ENCODE results near the gene DRAM2.
"Not testable (repeated sequence)": the region's sequence is repeated elsewhere in the genome, so short reads cannot be mapped to it uniquely, and the experiment has no call there.

DRAM2 gene

GRCh38 chr1:111085676-111086075 is 54.2 kb downstream of the DRAM2 start:
- H3K4me1 ChIP-seq (ENCODE audit: control insufficient read depth, low read length) = no peaks in the 10 kb centered on the region
- no peak for TF ChIP-seq CTCF (IDR thresholded peaks at IDR 0.05; ENCODE audit: low read depth, low read length, poor library complexity, severe bottlenecking)
- no peak for TF ChIP-seq EZH2phosphoT487 (IDR thresholded peaks at IDR 0.05; ENCODE audit: borderline replicate concordance, low read length)

DNA sequence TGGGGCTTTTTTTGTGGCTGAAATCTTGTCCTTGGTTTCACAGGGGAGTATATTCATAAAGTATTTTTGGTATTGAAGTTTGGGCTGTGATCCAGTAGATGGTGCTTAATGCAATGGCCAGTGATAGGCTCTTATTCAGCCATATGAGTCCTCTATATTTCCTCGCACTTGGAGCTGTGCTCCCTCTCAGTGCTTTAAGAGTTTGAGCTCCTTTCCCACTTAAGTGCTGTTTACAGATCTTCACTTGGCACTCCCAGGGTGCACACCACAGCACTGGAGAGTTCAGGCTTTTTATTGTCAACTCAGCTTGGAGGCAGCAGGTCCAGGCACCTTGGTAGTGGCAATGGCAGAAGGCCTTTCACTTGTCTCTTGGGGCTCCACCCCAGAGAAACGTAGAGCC is 54.9 kb downstream of the DRAM2 start:
- H3K36me3 ChIP-seq (ENCODE audit: control insufficient read depth, low read length) = no peaks in the 10 kb centered on the region
- no peaks in the 10 kb centered on the region for H3K4me1 ChIP-seq (ENCODE audit: control insufficient read depth, low read length)
- no peaks in the 10 kb centered on the region for H3K79me2 ChIP-seq (ENCODE audit: control insufficient read depth, low read length)
- no peaks in the 10 kb centered on the region for H3F3A ChIP-seq (ENCODE audit: control insufficient read depth, insufficient read depth)
- H3K27ac ChIP-seq (ENCODE audit: low read depth, low read length) = no peak overlapping the region
- TF ChIP-seq EZH2phosphoT487 (IDR thresholded peaks at IDR 0.05; ENCODE audit: borderline replicate concordance, low read length) (no peak), CTCF (IDR thresholded peaks at IDR 0.05; ENCODE audit: low read depth, low read length, poor library complexity, severe bottlenecking) (no peak)
- no peaks in the 10 kb centered on the region for H3K9me2 ChIP-seq (replicated peaks; ENCODE audit: control insufficient read depth, low read length)
- H4K20me1 ChIP-seq (ENCODE audit: control insufficient read depth, insufficient read depth, low read depth, low read length) = no peaks in the 10 kb centered on the region
- no peak overlapping the region for H3K4me2 ChIP-seq (ENCODE audit: low read length)
- no peaks in the 10 kb centered on the region for H3K27me3 ChIP-seq (ENCODE audit: control insufficient read depth, low read length)
- H3K9me3 ChIP-seq (ENCODE audit: control insufficient read depth, insufficient read depth, low read length) = peaks cover 6% of the 10 kb centered on the region; the same call in 1 of the 2 replicates
- H3K4me3 ChIP-seq (ENCODE audit: low read length) = no peak overlapping the region

More at GRCh38 chr1:111085676-111086075, 54.2 kb downstream of the DRAM2 start:
- no peaks in the 10 kb centered on the region for H3K79me2 ChIP-seq (ENCODE audit: control insufficient read depth, low read length)
- no peak overlapping the region for H3K27ac ChIP-seq (ENCODE audit: low read depth, low read length)
- H3K27me3 ChIP-seq (ENCODE audit: control insufficient read depth, low read length) = no peaks in the 10 kb centered on the region
- H3F3A ChIP-seq (ENCODE audit: control insufficient read depth, insufficient read depth) = no peaks in the 10 kb centered on the region
- no peaks in the 10 kb centered on the region for H3K9me2 ChIP-seq (replicated peaks; ENCODE audit: control insufficient read depth, low read length)
- H4K20me1 ChIP-seq (ENCODE audit: control insufficient read depth, insufficient read depth, low read depth, low read length) = no peaks in the 10 kb centered on the region
- H3K9me3 ChIP-seq (ENCODE audit: control insufficient read depth, insufficient read depth, low read length) = peaks cover 7% of the 10 kb centered on the region; the same call in 1 of the 2 replicates
- H3K4me3 ChIP-seq (ENCODE audit: low read length) = no peak overlapping the region
- no peaks in the 10 kb centered on the region for H3K36me3 ChIP-seq (ENCODE audit: control insufficient read depth, low read length)
- no peak overlapping the region for H3K4me2 ChIP-seq (ENCODE audit: low read length)

DNA sequence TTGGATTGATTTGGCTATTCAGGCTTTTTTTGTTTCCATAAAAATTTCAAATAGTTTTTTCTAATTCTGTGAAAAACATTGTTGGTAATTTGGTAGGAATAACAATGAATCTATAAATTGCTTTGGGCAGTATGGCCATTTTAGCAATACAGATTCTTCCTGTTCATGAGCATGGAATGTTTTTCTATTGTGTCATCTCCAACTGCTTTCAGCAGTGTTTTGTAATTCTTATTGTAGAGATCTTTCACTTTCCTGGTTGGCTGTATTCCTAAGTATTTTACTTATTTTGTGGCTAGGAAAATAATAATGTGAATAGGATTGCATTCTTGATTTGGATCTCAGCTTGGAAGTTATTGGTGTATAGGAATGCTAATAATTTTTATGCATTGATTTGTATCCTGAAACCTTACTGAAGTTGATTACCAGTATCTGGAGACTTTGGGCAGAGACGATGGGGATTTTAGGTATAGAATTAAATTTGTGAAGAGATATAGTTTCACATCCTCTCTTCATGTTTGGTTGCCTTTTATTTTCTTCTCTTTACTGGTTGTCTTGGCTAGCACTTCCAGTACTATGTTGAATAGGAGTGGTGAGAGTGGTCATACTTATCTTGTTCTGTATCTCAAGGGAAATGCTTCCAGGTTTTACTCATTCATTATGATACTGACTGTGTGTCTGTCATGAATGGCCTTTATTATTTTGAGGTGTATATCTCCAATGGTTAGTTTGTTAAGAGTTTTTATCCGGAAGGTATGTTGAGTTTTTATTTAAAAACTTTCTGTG is 57.3 kb downstream of the DRAM2 start:
- Histone ChIP-seq H3K79me2 (ENCODE audit: control insufficient read depth, low read length) (no peaks in the 10 kb centered on the region), H3K27me3 (ENCODE audit: control insufficient read depth, low read length) (no peaks in the 10 kb centered on the region), H3K4me1 (ENCODE audit: control insufficient read depth, low read length) (no peaks in the 10 kb centered on the region), H3K4me3 (ENCODE audit: low read length) (no peak overlapping the region), H3F3A (ENCODE audit: control insufficient read depth, insufficient read depth) (no peaks in the 10 kb centered on the region), H3K9me2 (replicated peaks; ENCODE audit: control insufficient read depth, low read length) (no peaks in the 10 kb centered on the region), H4K20me1 (ENCODE audit: control insufficient read depth, insufficient read depth, low read depth, low read length) (no peaks in the 10 kb centered on the region), H3K36me3 (ENCODE audit: control insufficient read depth, low read length) (no peaks in the 10 kb centered on the region), H3K9me3 (ENCODE audit: control insufficient read depth, insufficient read depth, low read length) (peaks cover 3% of the 10 kb centered on the region; the same call in 1 of the 2 replicates), H3K4me2 (ENCODE audit: low read length) (no peak overlapping the region), H3K27ac (ENCODE audit: low read depth, low read length) (no peak overlapping the region)
- TF ChIP-seq CTCF (IDR thresholded peaks at IDR 0.05; ENCODE audit: low read depth, low read length, poor library complexity, severe bottlenecking) (no peak), EZH2phosphoT487 (IDR thresholded peaks at IDR 0.05; ENCODE audit: borderline replicate concordance, low read length) (no peak)

DNA sequence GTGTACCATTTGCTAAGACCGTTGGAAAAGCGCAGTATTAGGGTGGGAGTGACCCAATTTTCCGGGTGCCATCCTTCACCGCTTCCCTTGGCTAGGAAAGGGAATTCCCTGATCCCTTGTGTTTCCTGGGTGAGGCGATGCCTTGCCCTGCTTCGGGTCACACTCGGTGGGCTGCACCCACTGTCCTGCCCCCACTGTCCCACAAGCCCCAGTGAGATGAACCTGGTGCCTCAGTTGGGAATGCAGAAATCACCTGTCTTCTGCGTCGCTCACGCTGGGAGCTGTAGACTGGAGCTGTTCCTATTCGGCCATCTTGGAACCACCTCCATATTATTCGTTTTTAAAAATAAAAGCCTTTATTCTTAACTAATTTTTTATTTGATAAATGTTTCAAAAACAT is 60.6 kb downstream of the DRAM2 start:
- not testable (repeated sequence) for H3F3A ChIP-seq (ENCODE audit: control insufficient read depth, insufficient read depth); H3K36me3 ChIP-seq (ENCODE audit: control insufficient read depth, low read length); H3K27ac ChIP-seq (ENCODE audit: low read depth, low read length); H3K4me3 ChIP-seq (ENCODE audit: low read length); H3K4me2 ChIP-seq (ENCODE audit: low read length); H3K27me3 ChIP-seq (ENCODE audit: control insufficient read depth, low read length); H3K79me2 ChIP-seq (ENCODE audit: control insufficient read depth, low read length); H4K20me1 ChIP-seq (ENCODE audit: control insufficient read depth, insufficient read depth, low read depth, low read length); H3K9me2 ChIP-seq (replicated peaks; ENCODE audit: control insufficient read depth, low read length); H3K9me3 ChIP-seq (ENCODE audit: control insufficient read depth, insufficient read depth, low read length); H3K4me1 ChIP-seq (ENCODE audit: control insufficient read depth, low read length)

DNA sequence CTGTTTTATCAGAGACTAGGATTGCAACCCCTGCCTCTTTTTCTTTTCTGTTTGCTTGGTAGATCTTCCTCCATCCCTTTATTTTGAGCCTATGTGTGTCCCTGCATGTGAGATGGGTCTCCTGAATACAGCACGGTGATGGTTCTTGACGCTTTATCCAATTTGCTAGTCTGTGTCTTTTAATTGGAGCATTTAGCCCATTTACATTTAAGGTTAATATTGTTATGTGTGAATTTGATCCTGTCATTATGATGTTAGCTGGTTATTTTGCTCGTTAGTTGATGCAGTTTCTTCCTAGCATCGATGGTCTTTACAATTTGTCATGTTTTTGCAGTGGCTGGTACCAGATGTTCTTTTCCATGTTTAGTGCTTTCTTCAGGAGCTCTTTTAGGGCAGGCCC is 62.6 kb downstream of the DRAM2 start:
- not testable (repeated sequence) for H3K27ac ChIP-seq (ENCODE audit: low read depth, low read length); H3K79me2 ChIP-seq (ENCODE audit: control insufficient read depth, low read length); H3K9me2 ChIP-seq (replicated peaks; ENCODE audit: control insufficient read depth, low read length); H3K4me3 ChIP-seq (ENCODE audit: low read length); H4K20me1 ChIP-seq (ENCODE audit: control insufficient read depth, insufficient read depth, low read depth, low read length); H3K9me3 ChIP-seq (ENCODE audit: control insufficient read depth, insufficient read depth, low read length); H3K4me2 ChIP-seq (ENCODE audit: low read length); H3K36me3 ChIP-seq (ENCODE audit: control insufficient read depth, low read length); H3K4me1 ChIP-seq (ENCODE audit: control insufficient read depth, low read length); H3F3A ChIP-seq (ENCODE audit: control insufficient read depth, insufficient read depth); H3K27me3 ChIP-seq (ENCODE audit: control insufficient read depth, low read length)
